B cell (primary cell): ENCODE measurements around the gene AP3B2. TPM values are rescaled to one million over a fixed set of nuclear protein-coding genes. Genes with fewer than 3 reads are reported as not detected.

Source experiments
- ATAC-seq: fragments of 200-7000 bp; cut with Tn5 transposase; one replicate; pipeline ENCODE4 v1.10.0; 2021; ENCODE audit warnings: low read depth, mild to moderate bottlenecking, moderate number of reproducible peaks, moderate library complexity
- CTCF ChIA-PET: fragments of 350-600 bp; sonication (Branson Sonifier 250); formaldehyde crosslinking; loops from one replicate; lab custom pipeline; 2021; ENCODE audit warnings: antibody characterized with exemption, inconsistent platforms; lab: Charles Lee
- POLR2A ChIA-PET: fragments of 350-600 bp; sonication (Branson Sonifier 250); formaldehyde crosslinking; loops from one replicate; lab custom pipeline; 2021; ENCODE audit warnings: antibody characterized with exemption; lab: Charles Lee
- DNase-seq: peaks from one replicate; pipeline ENCODE4 v3.0.0; 2013
- H2AFZ ChIP-seq: 2 replicates; pipeline ENCODE4 v1.6.1; 2012; ENCODE audit warnings: mild to moderate bottlenecking, low read depth, low read length; ENCODE audit not compliant: insufficient read depth, poor library complexity, severe bottlenecking
- H3K27ac ChIP-seq, 2 donors: 1 replicate in 1 of 2; 2 replicates in 1 of 2; pipeline ENCODE4 v1.5.1; 2012 to 2013; ENCODE audit warnings: low read length in 2 of 2, mild to moderate bottlenecking in 2 of 2, moderate library complexity in 1 of 2
- H3K27me3 ChIP-seq, 4 experiments: fragments of 200-600 bp in 1 of 4; sonication (generic) in 1 of 4; replicated peaks in 1 of 4; 1 replicate in 2 of 4; 2 replicates in 2 of 4; pipeline versions ENCODE4 v1.6.1 to v1.7.0; 2013 to 2016; ENCODE audit warnings: low read length in 3 of 4, mild to moderate bottlenecking in 2 of 4, mixed read lengths in 1 of 4, moderate library complexity in 1 of 4; ENCODE audit not compliant: insufficient read depth in 4 of 4, control insufficient read depth in 3 of 4; ENCODE audit errors: control extremely low read depth in 1 of 4
- H3K36me3 ChIP-seq, 2 experiments: replicated peaks in 1 of 2; 1 replicate in 1 of 2; 2 replicates in 1 of 2; pipeline versions ENCODE4 v1.6.1 to v1.7.1; 2013; ENCODE audit warnings: low read length in 1 of 2; ENCODE audit not compliant: insufficient read depth in 2 of 2, control insufficient read depth in 1 of 2; ENCODE audit errors: control extremely low read depth in 1 of 2, extremely low read depth in 1 of 2
- H3K4me1 ChIP-seq, 2 donors: fragments of 200-600 bp in 1 of 2; sonication (generic) in 1 of 2; 1 replicate in 1 of 2; 2 replicates in 1 of 2; pipeline versions ENCODE4 v1.5.1 to v1.6.1; 2013 to 2017; ENCODE audit warnings: low read length in 2 of 2; ENCODE audit not compliant: control insufficient read depth in 2 of 2, insufficient read depth in 2 of 2
- H3K4me2 ChIP-seq: replicated peaks from 2 replicates; pipeline ENCODE3; 2012; ENCODE audit warnings: mild to moderate bottlenecking, low read depth, low read length; ENCODE audit not compliant: poor library complexity, severe bottlenecking
- H3K4me3 ChIP-seq, 5 experiments: fragments of 200-600 bp in 1 of 5; sonication (generic) in 1 of 5; 1 replicate in 3 of 5; 2 replicates in 2 of 5; pipeline versions ENCODE4 v1.5.1 to v1.7.0; 2011 to 2016; ENCODE audit warnings: low read length in 4 of 5, mild to moderate bottlenecking in 4 of 5, low read depth in 2 of 5, control low read depth in 1 of 5, moderate library complexity in 1 of 5; ENCODE audit not compliant: insufficient read depth in 1 of 5; ENCODE audit errors: control extremely low read depth in 1 of 5, extremely low read depth in 1 of 5
- H3K79me2 ChIP-seq: fragments of 200-600 bp; sonication (generic); one replicate; pipeline ENCODE4 v1.6.0; 2016; ENCODE audit warnings: low read length; ENCODE audit not compliant: control insufficient read depth, insufficient read depth
- H3K9ac ChIP-seq: fragments of 200-600 bp; sonication (generic); 2 replicates; pipeline ENCODE4 v1.6.1; 2017; ENCODE audit warnings: mild to moderate bottlenecking, low read length, moderate library complexity
- H3K9me3 ChIP-seq, 3 donors: one replicate each; pipeline versions ENCODE4 v1.6.1 to v1.7.1; 2013; ENCODE audit warnings: low read length in 2 of 3; ENCODE audit not compliant: control insufficient read depth in 2 of 3, insufficient read depth in 1 of 3; ENCODE audit errors: control extremely low read depth in 1 of 3
- H4K20me1 ChIP-seq: 2 replicates; pipeline ENCODE4 v1.6.0; 2012; ENCODE audit warnings: mild to moderate bottlenecking, low read length; ENCODE audit not compliant: insufficient read depth, control insufficient read depth, poor library complexity, severe bottlenecking
- H3K27ac Mint-ChIP-seq: one replicate; pipeline ENCODE4 v1.8.0; 2021; ENCODE audit warnings: mixed read lengths
- H3K27me3 Mint-ChIP-seq: one replicate; pipeline ENCODE4 v1.8.0; 2021; ENCODE audit warnings: mixed read lengths
- H3K4me1 Mint-ChIP-seq: one replicate; pipeline ENCODE4 v1.8.0; 2021; ENCODE audit warnings: mixed read lengths
- H3K4me3 Mint-ChIP-seq: one replicate; pipeline ENCODE4 v1.8.0; 2021; ENCODE audit warnings: mixed read lengths
- H3K9me3 Mint-ChIP-seq: one replicate; pipeline ENCODE4 v1.8.0; 2022; ENCODE audit warnings: mixed read lengths; ENCODE audit not compliant: insufficient read depth
- EZH2 ChIP-seq: IDR thresholded peaks from 2 replicates; pipeline ENCODE4 v1.6.1; 2012; ENCODE audit warnings: borderline replicate concordance, low read depth, mild to moderate bottlenecking, moderate library complexity, low read length; ENCODE audit not compliant: insufficient read depth, poor library complexity, severe bottlenecking
- WGBS: methylation state at CpG from one replicate; pipeline ENCODE4 v1.1.5; 2013; ENCODE audit warnings: missing lambda C conversion rate; ENCODE audit not compliant: insufficient coverage; 5-methylcytosine and 5-hydroxymethylcytosine counted together
- intact Hi-C: fragments of 100-400 bp; cut with micrococcal nuclease; formaldehyde crosslinking; loops from one replicate; pipeline ENCODE4 v1.10.0; 2022
- polyA plus RNA-seq: library from polyadenylated mRNA; depleted of rRNA; stranded (reverse); fragments of >200 nt; gene quantifications from 2 replicates; pipeline ENCODE4 v1.2.3, GENCODE V29; 2012
- total RNA-seq, 2 donors: library from RNA; stranded (reverse); fragments of 120-200 nt in 1 of 2; gene quantifications; 1 replicate in 1 of 2; 2 replicates in 1 of 2; pipeline versions ENCODE4 v1.2.3 to v1.2.4, GENCODE V29; 2013 to 2022
- TF ChIP-seq, protein P1 (sequence below): fragments of 200-600 bp; IDR thresholded peaks from one replicate; pipeline ENCODE4 v1.8.0; 2022; ENCODE audit warnings: antibody characterized with exemption, mild to moderate bottlenecking

Gene AP3B2
- total and polyA plus RNA-seq, 2 donors (not counting 1 experiment from before 2014, with no cell fraction given): 0.15 to 0.37 TPM

DNA sequence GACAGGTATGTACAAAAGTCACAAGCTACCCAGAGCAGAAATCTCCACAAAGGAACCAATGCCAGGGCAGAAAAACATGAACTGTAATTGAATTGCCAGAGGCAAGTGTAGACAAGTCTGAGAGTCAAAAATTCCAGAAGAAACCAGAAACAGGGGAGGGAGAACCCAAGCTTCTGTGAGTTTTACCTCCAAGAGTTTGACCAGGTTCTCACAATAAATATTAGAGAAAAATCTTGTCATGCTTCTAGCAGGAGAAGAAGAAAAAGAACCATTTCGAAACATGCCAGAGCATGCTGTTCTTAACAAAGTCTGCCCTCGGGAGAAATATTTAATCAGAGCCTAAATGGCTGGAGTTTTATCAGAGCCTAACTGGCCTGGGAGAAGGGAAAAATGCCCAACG is 32.5 kb upstream of the AP3B2 start:
- Mint-ChIP-seq H3K4me3 (no peak overlapping the region), H3K9me3 (no peaks in the 10 kb centered on the region), H3K4me1 (no peaks in the 10 kb centered on the region), H3K27ac (no peak overlapping the region), H3K27me3 (no peaks in the 10 kb centered on the region)
- no peaks in the 10 kb centered on the region for H3K27me3 ChIP-seq
- H3K79me2 ChIP-seq: peaks cover 4% of the 10 kb centered on the region
- 100% methylated on average over 2 of the region's 3 CpGs for WGBS
- TF ChIP-seq, protein P1, sequence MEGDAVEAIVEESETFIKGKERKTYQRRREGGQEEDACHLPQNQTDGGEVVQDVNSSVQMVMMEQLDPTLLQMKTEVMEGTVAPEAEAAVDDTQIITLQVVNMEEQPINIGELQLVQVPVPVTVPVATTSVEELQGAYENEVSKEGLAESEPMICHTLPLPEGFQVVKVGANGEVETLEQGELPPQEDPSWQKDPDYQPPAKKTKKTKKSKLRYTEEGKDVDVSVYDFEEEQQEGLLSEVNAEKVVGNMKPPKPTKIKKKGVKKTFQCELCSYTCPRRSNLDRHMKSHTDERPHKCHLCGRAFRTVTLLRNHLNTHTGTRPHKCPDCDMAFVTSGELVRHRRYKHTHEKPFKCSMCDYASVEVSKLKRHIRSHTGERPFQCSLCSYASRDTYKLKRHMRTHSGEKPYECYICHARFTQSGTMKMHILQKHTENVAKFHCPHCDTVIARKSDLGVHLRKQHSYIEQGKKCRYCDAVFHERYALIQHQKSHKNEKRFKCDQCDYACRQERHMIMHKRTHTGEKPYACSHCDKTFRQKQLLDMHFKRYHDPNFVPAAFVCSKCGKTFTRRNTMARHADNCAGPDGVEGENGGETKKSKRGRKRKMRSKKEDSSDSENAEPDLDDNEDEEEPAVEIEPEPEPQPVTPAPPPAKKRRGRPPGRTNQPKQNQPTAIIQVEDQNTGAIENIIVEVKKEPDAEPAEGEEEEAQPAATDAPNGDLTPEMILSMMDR: no peak
- no peak for TF ChIP-seq EZH2
- intact Hi-C loops: no loop called here
- H3K27ac ChIP-seq: no peak overlapping the region
- no peaks in the 10 kb centered on the region for H3K4me1 ChIP-seq
- DNase-seq: no peak
- H3K36me3 ChIP-seq: peaks cover 0 to 4% of the 10 kb centered on the region in 2 experiments
- no peaks in the 10 kb centered on the region for H3K9me3 ChIP-seq
- ChIA-PET POLR2A (no interaction called here), CTCF (no interaction called here)
- H2AFZ ChIP-seq: no peak overlapping the region
- H3K4me3 ChIP-seq: no peak overlapping the region
- H3K4me2 ChIP-seq: no peak overlapping the region
- H3K9ac ChIP-seq: no peak overlapping the region
- H4K20me1 ChIP-seq: no peaks in the 10 kb centered on the region
- no peak for ATAC-seq

GRCh38 chr15:82739086-82739485 is 29.4 kb upstream of the AP3B2 start:
- CTCF ChIA-PET: no interaction called here
- ATAC-seq: no peak
- H3K9me3 Mint-ChIP-seq: no peaks in the 10 kb centered on the region

More at GRCh38 chr15:82739086-82739485, 29.4 kb upstream of the AP3B2 start:
- H3K9ac ChIP-seq: no peak overlapping the region
- no peak for DNase-seq
- intact Hi-C loops: no loop called here
- no peaks in the 10 kb centered on the region for H3K9me3 ChIP-seq
- H3K4me1 ChIP-seq: no peaks in the 10 kb centered on the region
- Mint-ChIP-seq H3K4me1 (no peaks in the 10 kb centered on the region), H3K27me3 (no peaks in the 10 kb centered on the region), H3K27ac (no peak overlapping the region), H3K4me3 (no peak overlapping the region)
- H3K27ac ChIP-seq: no peak overlapping the region
- WGBS: 89% methylated on average over 1 of the region's 2 CpGs
- no peak overlapping the region for H3K4me3 ChIP-seq
- H3K4me2 ChIP-seq: no peak overlapping the region
- no peak overlapping the region for H2AFZ ChIP-seq
- no peaks in the 10 kb centered on the region for H4K20me1 ChIP-seq
- peaks cover 4 to 11% of the 10 kb centered on the region in 2 experiments for H3K36me3 ChIP-seq
- peaks cover 4% of the 10 kb centered on the region for H3K79me2 ChIP-seq
- H3K27me3 ChIP-seq: no peaks in the 10 kb centered on the region
- TF ChIP-seq, protein P1: no peak
- TF ChIP-seq EZH2: no peak
- POLR2A ChIA-PET: no interaction called here
